Measurements from ENCODE around the gene TTYH2. TPM values are rescaled to one million over a fixed set of nuclear protein-coding genes. Genes with fewer than 3 reads are reported as not detected.

Gene TTYH2
- total and polyA plus RNA-seq, 2 experiments from 2014 or later = 1.4 to 3.9 TPM

DNA sequence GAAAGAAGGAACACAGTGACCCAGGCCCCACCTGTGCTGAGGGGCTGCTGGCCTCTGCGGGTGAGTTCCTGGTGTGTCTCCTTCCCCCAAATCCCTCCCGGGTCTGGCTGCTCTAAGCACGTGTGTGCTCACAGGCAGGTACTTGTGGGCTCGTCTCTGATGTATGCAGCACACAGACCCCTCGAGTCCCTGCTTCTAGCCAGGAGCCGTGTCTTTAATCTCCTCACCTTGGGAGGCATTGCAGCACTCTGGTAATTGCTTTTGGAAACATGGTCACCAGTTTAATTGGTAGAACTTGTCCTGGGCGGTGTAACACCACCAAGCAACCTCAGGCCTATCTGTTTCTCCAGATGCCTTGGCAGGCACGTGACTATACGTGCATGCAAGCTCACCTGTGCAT lies 18.7 kb upstream of the TTYH2 start:
- H3K27ac Mint-ChIP-seq = no peak overlapping the region
- H3K27me3 Mint-ChIP-seq (ENCODE audit: insufficient read depth, low read depth, poor library complexity) = peaks cover 13% of the 10 kb centered on the region
- H3K79me2 ChIP-seq (replicated peaks; ENCODE audit: insufficient read depth) = no peaks in the 10 kb centered on the region
- H3K4me1 Mint-ChIP-seq = peaks cover 11% of the 10 kb centered on the region
- H3K4me1 ChIP-seq (ENCODE audit: insufficient read depth) = no peaks in the 10 kb centered on the region
- H3K36me3 Mint-ChIP-seq (ENCODE audit: low read depth) = no peaks in the 10 kb centered on the region
- H3K36me3 ChIP-seq (ENCODE audit: insufficient read depth) = no peaks in the 10 kb centered on the region
- ATAC-seq = no peak
- no peaks in the 10 kb centered on the region for H3K27me3 ChIP-seq (ENCODE audit: insufficient read depth)
- H3F3A ChIP-seq (replicated peaks; ENCODE audit: low read depth) = no peaks in the 10 kb centered on the region
- no peak overlapping the region for H3K4me3 Mint-ChIP-seq
- H3K9me3 Mint-ChIP-seq = no peaks in the 10 kb centered on the region
- H2AFZ ChIP-seq = no peak overlapping the region
- TF ChIP-seq, protein P1, sequence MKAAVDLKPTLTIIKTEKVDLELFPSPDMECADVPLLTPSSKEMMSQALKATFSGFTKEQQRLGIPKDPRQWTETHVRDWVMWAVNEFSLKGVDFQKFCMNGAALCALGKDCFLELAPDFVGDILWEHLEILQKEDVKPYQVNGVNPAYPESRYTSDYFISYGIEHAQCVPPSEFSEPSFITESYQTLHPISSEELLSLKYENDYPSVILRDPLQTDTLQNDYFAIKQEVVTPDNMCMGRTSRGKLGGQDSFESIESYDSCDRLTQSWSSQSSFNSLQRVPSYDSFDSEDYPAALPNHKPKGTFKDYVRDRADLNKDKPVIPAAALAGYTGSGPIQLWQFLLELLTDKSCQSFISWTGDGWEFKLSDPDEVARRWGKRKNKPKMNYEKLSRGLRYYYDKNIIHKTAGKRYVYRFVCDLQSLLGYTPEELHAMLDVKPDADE (IDR thresholded peaks at IDR 0.05) = no peak
- TF ChIP-seq, protein P2, sequence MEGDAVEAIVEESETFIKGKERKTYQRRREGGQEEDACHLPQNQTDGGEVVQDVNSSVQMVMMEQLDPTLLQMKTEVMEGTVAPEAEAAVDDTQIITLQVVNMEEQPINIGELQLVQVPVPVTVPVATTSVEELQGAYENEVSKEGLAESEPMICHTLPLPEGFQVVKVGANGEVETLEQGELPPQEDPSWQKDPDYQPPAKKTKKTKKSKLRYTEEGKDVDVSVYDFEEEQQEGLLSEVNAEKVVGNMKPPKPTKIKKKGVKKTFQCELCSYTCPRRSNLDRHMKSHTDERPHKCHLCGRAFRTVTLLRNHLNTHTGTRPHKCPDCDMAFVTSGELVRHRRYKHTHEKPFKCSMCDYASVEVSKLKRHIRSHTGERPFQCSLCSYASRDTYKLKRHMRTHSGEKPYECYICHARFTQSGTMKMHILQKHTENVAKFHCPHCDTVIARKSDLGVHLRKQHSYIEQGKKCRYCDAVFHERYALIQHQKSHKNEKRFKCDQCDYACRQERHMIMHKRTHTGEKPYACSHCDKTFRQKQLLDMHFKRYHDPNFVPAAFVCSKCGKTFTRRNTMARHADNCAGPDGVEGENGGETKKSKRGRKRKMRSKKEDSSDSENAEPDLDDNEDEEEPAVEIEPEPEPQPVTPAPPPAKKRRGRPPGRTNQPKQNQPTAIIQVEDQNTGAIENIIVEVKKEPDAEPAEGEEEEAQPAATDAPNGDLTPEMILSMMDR (conservative IDR thresholded peaks at IDR 0.05; ENCODE audit: low read depth in 2 of 2) = no peak
- TF ChIP-seq, protein P3, sequence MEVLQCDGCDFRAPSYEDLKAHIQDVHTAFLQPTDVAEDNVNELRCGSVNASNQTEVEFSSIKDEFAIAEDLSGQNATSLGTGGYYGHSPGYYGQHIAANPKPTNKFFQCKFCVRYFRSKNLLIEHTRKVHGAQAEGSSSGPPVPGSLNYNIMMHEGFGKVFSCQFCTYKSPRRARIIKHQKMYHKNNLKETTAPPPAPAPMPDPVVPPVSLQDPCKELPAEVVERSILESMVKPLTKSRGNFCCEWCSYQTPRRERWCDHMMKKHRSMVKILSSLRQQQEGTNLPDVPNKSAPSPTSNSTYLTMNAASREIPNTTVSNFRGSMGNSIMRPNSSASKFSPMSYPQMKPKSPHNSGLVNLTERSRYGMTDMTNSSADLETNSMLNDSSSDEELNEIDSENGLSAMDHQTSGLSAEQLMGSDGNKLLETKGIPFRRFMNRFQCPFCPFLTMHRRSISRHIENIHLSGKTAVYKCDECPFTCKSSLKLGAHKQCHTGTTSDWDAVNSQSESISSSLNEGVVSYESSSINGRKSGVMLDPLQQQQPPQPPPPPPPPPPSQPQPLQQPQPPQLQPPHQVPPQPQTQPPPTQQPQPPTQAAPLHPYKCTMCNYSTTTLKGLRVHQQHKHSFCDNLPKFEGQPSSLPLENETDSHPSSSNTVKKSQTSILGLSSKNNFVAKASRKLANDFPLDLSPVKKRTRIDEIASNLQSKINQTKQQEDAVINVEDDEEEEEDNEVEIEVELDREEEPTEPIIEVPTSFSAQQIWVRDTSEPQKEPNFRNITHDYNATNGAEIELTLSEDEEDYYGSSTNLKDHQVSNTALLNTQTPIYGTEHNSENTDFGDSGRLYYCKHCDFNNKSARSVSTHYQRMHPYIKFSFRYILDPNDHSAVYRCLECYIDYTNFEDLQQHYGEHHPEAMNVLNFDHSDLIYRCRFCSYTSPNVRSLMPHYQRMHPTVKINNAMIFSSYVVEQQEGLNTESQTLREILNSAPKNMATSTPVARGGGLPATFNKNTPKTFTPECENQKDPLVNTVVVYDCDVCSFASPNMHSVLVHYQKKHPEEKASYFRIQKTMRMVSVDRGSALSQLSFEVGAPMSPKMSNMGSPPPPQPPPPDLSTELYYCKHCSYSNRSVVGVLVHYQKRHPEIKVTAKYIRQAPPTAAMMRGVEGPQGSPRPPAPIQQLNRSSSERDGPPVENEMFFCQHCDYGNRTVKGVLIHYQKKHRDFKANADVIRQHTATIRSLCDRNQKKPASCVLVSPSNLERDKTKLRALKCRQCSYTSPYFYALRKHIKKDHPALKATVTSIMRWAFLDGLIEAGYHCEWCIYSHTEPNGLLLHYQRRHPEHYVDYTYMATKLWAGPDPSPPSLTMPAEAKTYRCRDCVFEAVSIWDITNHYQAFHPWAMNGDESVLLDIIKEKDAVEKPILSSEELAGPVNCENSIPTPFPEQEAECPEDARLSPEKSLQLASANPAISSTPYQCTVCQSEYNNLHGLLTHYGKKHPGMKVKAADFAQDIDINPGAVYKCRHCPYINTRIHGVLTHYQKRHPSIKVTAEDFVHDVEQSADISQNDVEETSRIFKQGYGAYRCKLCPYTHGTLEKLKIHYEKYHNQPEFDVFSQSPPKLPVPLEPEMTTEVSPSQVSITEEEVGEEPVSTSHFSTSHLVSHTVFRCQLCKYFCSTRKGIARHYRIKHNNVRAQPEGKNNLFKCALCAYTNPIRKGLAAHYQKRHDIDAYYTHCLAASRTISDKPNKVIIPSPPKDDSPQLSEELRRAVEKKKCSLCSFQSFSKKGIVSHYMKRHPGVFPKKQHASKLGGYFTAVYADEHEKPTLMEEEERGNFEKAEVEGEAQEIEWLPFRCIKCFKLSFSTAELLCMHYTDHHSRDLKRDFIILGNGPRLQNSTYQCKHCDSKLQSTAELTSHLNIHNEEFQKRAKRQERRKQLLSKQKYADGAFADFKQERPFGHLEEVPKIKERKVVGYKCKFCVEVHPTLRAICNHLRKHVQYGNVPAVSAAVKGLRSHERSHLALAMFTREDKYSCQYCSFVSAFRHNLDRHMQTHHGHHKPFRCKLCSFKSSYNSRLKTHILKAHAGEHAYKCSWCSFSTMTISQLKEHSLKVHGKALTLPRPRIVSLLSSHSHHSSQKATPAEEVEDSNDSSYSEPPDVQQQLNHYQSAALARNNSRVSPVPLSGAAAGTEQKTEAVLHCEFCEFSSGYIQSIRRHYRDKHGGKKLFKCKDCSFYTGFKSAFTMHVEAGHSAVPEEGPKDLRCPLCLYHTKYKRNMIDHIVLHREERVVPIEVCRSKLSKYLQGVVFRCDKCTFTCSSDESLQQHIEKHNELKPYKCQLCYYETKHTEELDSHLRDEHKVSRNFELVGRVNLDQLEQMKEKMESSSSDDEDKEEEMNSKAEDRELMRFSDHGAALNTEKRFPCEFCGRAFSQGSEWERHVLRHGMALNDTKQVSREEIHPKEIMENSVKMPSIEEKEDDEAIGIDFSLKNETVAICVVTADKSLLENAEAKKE (CRISPR knock-in tag; IDR thresholded peaks at IDR 0.05) = no peak
- TF ChIP-seq EZH2 (IDR thresholded peaks at IDR 0.05; ENCODE audit: low read depth, unreplicated experiment) = no peak
- TF ChIP-seq STAT1 (IDR thresholded peaks at IDR 0.05; ENCODE audit: unreplicated experiment) = no peak
- no peak for TF ChIP-seq NANOG (IDR thresholded peaks at IDR 0.05; ENCODE audit: borderline replicate concordance)
- no peak for TF ChIP-seq ZNF114 (CRISPR knock-in tag; IDR thresholded peaks at IDR 0.05)
- no peak for TF ChIP-seq EZH2phosphoT487 (IDR thresholded peaks at IDR 0.05; ENCODE audit: unreplicated experiment)
- DNase-seq (ENCODE audit: low spot score) = no peak
- no peak overlapping the region for H3K4me2 ChIP-seq
- no peaks in the 10 kb centered on the region for H4K20me1 ChIP-seq (replicated peaks; ENCODE audit: insufficient read depth)
- H3K27ac ChIP-seq (ENCODE audit: low read depth) = no peak overlapping the region
- H3K9me2 ChIP-seq (ENCODE audit: insufficient read depth) = no peaks in the 10 kb centered on the region
- no peak overlapping the region for H3K4me3 ChIP-seq
